ENCODE measurements around the gene NT5M.

The NT5M gene

GRCh38 chr17:17395885-17396284 lies 92.7 kb downstream of the NT5M start:
- no peak for DNase-seq

Measured in fibroblast of upper back skin (primary cell).